Measurements from ENCODE around the gene AP3B2. TPM values are rescaled to one million over a fixed set of nuclear protein-coding genes. Genes with fewer than 3 reads are reported as not detected.
"Not testable (repeated sequence)": the region's sequence is repeated elsewhere in the genome, so short reads cannot be mapped to it uniquely, and the experiment has no call there.

Gene AP3B2
- total and polyA plus RNA-seq, 4 donors = 0.10 to 0.33 TPM; not detected in 2

GRCh38 chr15:82710926-82711490, 1.3 kb upstream of the AP3B2 start:
- no peak for DNase-seq (ENCODE audit: low spot score)
- Histone ChIP-seq H3K4me3 (ENCODE audit: low read depth in 1 of 3, low read length in 3 of 3) (no peak overlapping the region), H3K4me1 (ENCODE audit: control insufficient read depth in 4 of 4, insufficient read depth in 4 of 4, low read length in 3 of 4) (peaks cover 6 to 12% (median 11%) of the 10 kb centered on the region in 4 donors), H3K27ac (ENCODE audit: low read depth in 1 of 2, low read length in 2 of 2) (no peak overlapping the region), H3K9me3 (ENCODE audit: control insufficient read depth in 4 of 4, low read length in 3 of 4) (no peaks in the 10 kb centered on the region), H3K9ac (ENCODE audit: low read depth in 1 of 2, low read length in 2 of 2) (no peak overlapping the region), H3K36me3 (ENCODE audit: control insufficient read depth in 4 of 4, insufficient read depth in 3 of 4, low read depth in 1 of 4, low read length in 3 of 4) (no peaks in the 10 kb centered on the region), H3K27me3 (ENCODE audit: control insufficient read depth in 4 of 4, insufficient read depth in 4 of 4, low read length in 3 of 4) (peaks cover 0 to 2% (median 0%) of the 10 kb centered on the region in 4 donors)
- TF ChIP-seq GABPA (IDR thresholded peaks at IDR 0.05 in 1 of 2, conservative IDR thresholded peaks at IDR 0.05 in 1 of 2) (no peak), FOXA2 (IDR thresholded peaks at IDR 0.05) (no peak), ATF3 (IDR thresholded peaks at IDR 0.05) (no peak), REST (IDR thresholded peaks at IDR 0.05) (no peak), RXRA (IDR thresholded peaks at IDR 0.05) (no peak), TAF1 (conservative IDR thresholded peaks at IDR 0.05) (no peak)
- 92% methylated on average over 26 of the region's 26 CpGs for whole genome bisulfite sequencing

GRCh38 chr15:82710208-82710555, 507 bp upstream of the AP3B2 start:
- Histone ChIP-seq H3K27me3 (ENCODE audit: control insufficient read depth in 4 of 4, insufficient read depth in 4 of 4, low read length in 3 of 4) (peaks cover 0 to 2% (median 0%) of the 10 kb centered on the region in 4 donors), H3K4me3 (ENCODE audit: low read depth in 1 of 3, low read length in 3 of 3) (peak overlapping the region in 1 of 3 donors; percentile 73), H3K9ac (ENCODE audit: low read depth in 1 of 2, low read length in 2 of 2) (no peak overlapping the region), H3K36me3 (ENCODE audit: control insufficient read depth in 4 of 4, insufficient read depth in 3 of 4, low read depth in 1 of 4, low read length in 3 of 4) (no peaks in the 10 kb centered on the region), H3K4me1 (ENCODE audit: control insufficient read depth in 4 of 4, insufficient read depth in 4 of 4, low read length in 3 of 4) (peaks cover 6 to 12% (median 11%) of the 10 kb centered on the region in 4 donors), H3K27ac (ENCODE audit: low read depth in 1 of 2, low read length in 2 of 2) (no peak overlapping the region), H3K9me3 (ENCODE audit: control insufficient read depth in 4 of 4, low read length in 3 of 4) (no peaks in the 10 kb centered on the region)
- TF ChIP-seq RXRA (IDR thresholded peaks at IDR 0.05) (no peak), FOXA1 (IDR thresholded peaks at IDR 0.05) (no peak), TAF1 (conservative IDR thresholded peaks at IDR 0.05) (no peak)
- DNase-seq (ENCODE audit: low spot score) = no peak
- 16% methylated on average over 14 of the region's 14 CpGs for WGBS

GRCh38 chr15:82709081-82709420, 624 bp downstream of the AP3B2 start:
- Histone ChIP-seq H3K36me3 (ENCODE audit: control insufficient read depth in 4 of 4, insufficient read depth in 3 of 4, low read depth in 1 of 4, low read length in 3 of 4) (no peaks in the 10 kb centered on the region), H3K27me3 (ENCODE audit: control insufficient read depth in 4 of 4, insufficient read depth in 4 of 4, low read length in 3 of 4) (peaks cover 0 to 2% (median 0%) of the 10 kb centered on the region in 4 donors), H3K4me3 (ENCODE audit: low read depth in 1 of 3, low read length in 3 of 3) (peak overlapping the region in 2 of 3 donors; percentile 4 to 73), H3K9ac (ENCODE audit: low read depth in 1 of 2, low read length in 2 of 2) (no peak overlapping the region), H3K9me3 (ENCODE audit: control insufficient read depth in 4 of 4, low read length in 3 of 4) (no peaks in the 10 kb centered on the region), H3K27ac (ENCODE audit: low read depth in 1 of 2, low read length in 2 of 2) (no peak overlapping the region), H3K4me1 (ENCODE audit: control insufficient read depth in 4 of 4, insufficient read depth in 4 of 4, low read length in 3 of 4) (peaks cover 6 to 12% (median 11%) of the 10 kb centered on the region in 4 donors)
- WGBS = 6% methylated on average over 15 of the region's 15 CpGs
- no peak for DNase-seq (ENCODE audit: low spot score)
- TF ChIP-seq JUND (IDR thresholded peaks at IDR 0.05) (no peak), SP1 (IDR thresholded peaks at IDR 0.05) (no peak), MAX (IDR thresholded peaks at IDR 0.05) (no peak), FOXA1 (IDR thresholded peaks at IDR 0.05) (no peak), TAF1 (conservative IDR thresholded peaks at IDR 0.05) (no peak), EGR1 (IDR thresholded peaks at IDR 0.05; ENCODE audit: low read depth in 2 of 2) (no peak), ATF3 (IDR thresholded peaks at IDR 0.05) (no peak), RXRA (IDR thresholded peaks at IDR 0.05) (no peak), RAD21 (IDR thresholded peaks at IDR 0.05) (no peak), HNF4A (conservative IDR thresholded peaks at IDR 0.05) (no peak), GABPA (IDR thresholded peaks at IDR 0.05 in 1 of 2, conservative IDR thresholded peaks at IDR 0.05 in 1 of 2) (no peak), REST (IDR thresholded peaks at IDR 0.05) (no peak)

GRCh38 chr15:82705856-82706255, 3.8 kb downstream of the AP3B2 start:
- H3K4me3 ChIP-seq (ENCODE audit: low read depth in 1 of 3, low read length in 3 of 3); H3K27ac ChIP-seq (ENCODE audit: low read depth in 1 of 2, low read length in 2 of 2); DNase-seq (ENCODE audit: low spot score); H3K36me3 ChIP-seq (ENCODE audit: control insufficient read depth in 4 of 4, insufficient read depth in 3 of 4, low read depth in 1 of 4, low read length in 3 of 4); H3K9ac ChIP-seq (ENCODE audit: low read depth in 1 of 2, low read length in 2 of 2); H3K27me3 ChIP-seq (ENCODE audit: control insufficient read depth in 4 of 4, insufficient read depth in 4 of 4, low read length in 3 of 4); H3K9me3 ChIP-seq (ENCODE audit: control insufficient read depth in 4 of 4, low read length in 3 of 4): not testable (repeated sequence)
- peaks cover 6 to 12% (median 11%) of the 10 kb centered on the region in 4 donors for H3K4me1 ChIP-seq (ENCODE audit: control insufficient read depth in 4 of 4, insufficient read depth in 4 of 4, low read length in 3 of 4)
- 83% methylated on average over 8 of the region's 8 CpGs for WGBS

Measured in liver (tissue), 9 donors.